ENCODE data around the gene PUS7.

PUS7 gene

DNA sequence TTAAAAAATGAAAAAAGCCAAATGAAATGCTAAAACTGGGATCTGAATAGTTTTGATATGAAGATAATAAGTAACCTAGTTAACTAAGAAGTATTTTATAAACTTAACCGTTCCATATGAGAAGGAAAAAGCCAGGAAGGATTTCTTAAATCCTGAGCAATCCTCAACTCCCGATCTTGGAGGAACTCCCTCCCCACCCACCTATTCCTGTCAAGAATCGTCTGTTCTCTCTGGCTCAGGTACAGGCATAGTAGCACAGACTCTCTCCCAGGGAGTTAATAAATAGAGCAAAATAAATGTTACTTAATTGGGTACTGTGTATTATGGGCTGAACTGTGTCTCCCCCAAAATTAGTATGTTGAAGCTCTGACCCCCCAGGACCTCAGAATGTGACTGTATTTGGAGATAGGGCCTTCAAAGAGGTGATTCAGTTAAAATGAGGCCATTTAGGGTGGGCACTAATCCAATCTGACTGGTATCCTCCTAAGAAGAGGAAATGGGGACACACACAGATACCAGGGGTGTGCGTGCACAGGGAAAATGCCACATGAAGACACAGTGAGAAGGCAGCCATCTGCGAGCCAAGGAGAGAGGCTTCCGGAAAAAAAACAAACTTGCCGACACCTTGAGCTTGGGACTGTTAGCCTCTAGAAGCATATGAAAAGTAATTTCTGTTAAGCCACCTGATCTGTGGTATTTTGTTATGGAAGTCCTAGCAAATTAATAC, 28.7 kb downstream of the PUS7 start:
- no peak for DNase-seq
- no peaks in the 10 kb centered on the region for H3K9me3 ChIP-seq (replicated peaks; ENCODE audit: insufficient read depth, low read length)
- H3K79me2 ChIP-seq (ENCODE audit: low read length) = no peaks in the 10 kb centered on the region
- no peaks in the 10 kb centered on the region for H3K9me2 ChIP-seq (replicated peaks; ENCODE audit: insufficient read depth, low read length)
- H3K36me3 ChIP-seq (replicated peaks; ENCODE audit: insufficient read depth, low read length) = no peaks in the 10 kb centered on the region
- H3K4me3 ChIP-seq (ENCODE audit: low read length) = no peak overlapping the region
- no peaks in the 10 kb centered on the region for H4K20me1 ChIP-seq (ENCODE audit: insufficient read depth, low read length)
- H2AFZ ChIP-seq (ENCODE audit: low read length) = no peak overlapping the region
- no peaks in the 10 kb centered on the region for H3K27me3 ChIP-seq (replicated peaks; ENCODE audit: insufficient read depth, low read length)
- H3F3A ChIP-seq (ENCODE audit: insufficient read depth, low read length) = no peaks in the 10 kb centered on the region
- H3K9ac ChIP-seq (ENCODE audit: low read length) = no peak overlapping the region
- TF ChIP-seq EZH2phosphoT487 (IDR thresholded peaks at IDR 0.05; ENCODE audit: low read length) (no peak), EZH2 (optimal IDR thresholded peaks at IDR 0.05; ENCODE audit: low read depth, low read length) (no peak)
- TF ChIP-seq, protein P1, sequence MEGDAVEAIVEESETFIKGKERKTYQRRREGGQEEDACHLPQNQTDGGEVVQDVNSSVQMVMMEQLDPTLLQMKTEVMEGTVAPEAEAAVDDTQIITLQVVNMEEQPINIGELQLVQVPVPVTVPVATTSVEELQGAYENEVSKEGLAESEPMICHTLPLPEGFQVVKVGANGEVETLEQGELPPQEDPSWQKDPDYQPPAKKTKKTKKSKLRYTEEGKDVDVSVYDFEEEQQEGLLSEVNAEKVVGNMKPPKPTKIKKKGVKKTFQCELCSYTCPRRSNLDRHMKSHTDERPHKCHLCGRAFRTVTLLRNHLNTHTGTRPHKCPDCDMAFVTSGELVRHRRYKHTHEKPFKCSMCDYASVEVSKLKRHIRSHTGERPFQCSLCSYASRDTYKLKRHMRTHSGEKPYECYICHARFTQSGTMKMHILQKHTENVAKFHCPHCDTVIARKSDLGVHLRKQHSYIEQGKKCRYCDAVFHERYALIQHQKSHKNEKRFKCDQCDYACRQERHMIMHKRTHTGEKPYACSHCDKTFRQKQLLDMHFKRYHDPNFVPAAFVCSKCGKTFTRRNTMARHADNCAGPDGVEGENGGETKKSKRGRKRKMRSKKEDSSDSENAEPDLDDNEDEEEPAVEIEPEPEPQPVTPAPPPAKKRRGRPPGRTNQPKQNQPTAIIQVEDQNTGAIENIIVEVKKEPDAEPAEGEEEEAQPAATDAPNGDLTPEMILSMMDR (IDR thresholded peaks at IDR 0.05; ENCODE audit: low read length) = no peak
- no peaks in the 10 kb centered on the region for H3K4me1 ChIP-seq (ENCODE audit: low read length)
- no peak overlapping the region for H3K4me2 ChIP-seq (ENCODE audit: low read depth, low read length)
- H3K27ac ChIP-seq (ENCODE audit: low read length) = no peak overlapping the region

DNA sequence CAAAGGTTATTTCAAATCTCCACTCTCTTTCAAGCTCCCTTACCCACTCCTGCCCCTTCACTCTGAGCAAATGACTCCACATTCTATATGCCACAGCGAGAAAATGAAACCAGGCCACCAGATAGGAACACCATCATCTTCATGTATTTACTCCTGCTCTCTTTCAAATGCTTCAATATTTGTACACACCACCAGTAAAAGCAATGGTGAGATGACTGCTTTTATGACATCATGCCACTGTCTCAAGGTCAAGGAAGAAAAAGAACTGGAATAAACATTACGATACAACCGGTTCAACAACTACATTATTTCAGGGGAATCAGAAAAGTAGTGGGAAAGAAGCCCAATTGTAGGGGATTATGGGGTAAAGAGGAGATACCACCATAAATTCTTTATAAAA, 32.7 kb downstream of the PUS7 start:
- Histone ChIP-seq H4K20me1 (ENCODE audit: insufficient read depth, low read length) (no peaks in the 10 kb centered on the region), H3K27me3 (replicated peaks; ENCODE audit: insufficient read depth, low read length) (no peaks in the 10 kb centered on the region), H3K36me3 (replicated peaks; ENCODE audit: insufficient read depth, low read length) (no peaks in the 10 kb centered on the region), H3F3A (ENCODE audit: insufficient read depth, low read length) (no peaks in the 10 kb centered on the region), H3K4me3 (ENCODE audit: low read length) (no peak overlapping the region), H3K4me1 (ENCODE audit: low read length) (no peaks in the 10 kb centered on the region), H3K27ac (ENCODE audit: low read length) (no peak overlapping the region), H3K9me2 (replicated peaks; ENCODE audit: insufficient read depth, low read length) (no peaks in the 10 kb centered on the region), H3K9me3 (replicated peaks; ENCODE audit: insufficient read depth, low read length) (no peaks in the 10 kb centered on the region), H3K79me2 (ENCODE audit: low read length) (no peaks in the 10 kb centered on the region), H3K9ac (ENCODE audit: low read length) (no peak overlapping the region), H2AFZ (ENCODE audit: low read length) (no peak overlapping the region), H3K4me2 (ENCODE audit: low read depth, low read length) (no peak overlapping the region)
- TF ChIP-seq EZH2phosphoT487 (IDR thresholded peaks at IDR 0.05; ENCODE audit: low read length) (no peak), EZH2 (optimal IDR thresholded peaks at IDR 0.05; ENCODE audit: low read depth, low read length) (no peak)
- TF ChIP-seq, protein P1 (IDR thresholded peaks at IDR 0.05; ENCODE audit: low read length) = no peak
- no peak for DNase-seq

DNA sequence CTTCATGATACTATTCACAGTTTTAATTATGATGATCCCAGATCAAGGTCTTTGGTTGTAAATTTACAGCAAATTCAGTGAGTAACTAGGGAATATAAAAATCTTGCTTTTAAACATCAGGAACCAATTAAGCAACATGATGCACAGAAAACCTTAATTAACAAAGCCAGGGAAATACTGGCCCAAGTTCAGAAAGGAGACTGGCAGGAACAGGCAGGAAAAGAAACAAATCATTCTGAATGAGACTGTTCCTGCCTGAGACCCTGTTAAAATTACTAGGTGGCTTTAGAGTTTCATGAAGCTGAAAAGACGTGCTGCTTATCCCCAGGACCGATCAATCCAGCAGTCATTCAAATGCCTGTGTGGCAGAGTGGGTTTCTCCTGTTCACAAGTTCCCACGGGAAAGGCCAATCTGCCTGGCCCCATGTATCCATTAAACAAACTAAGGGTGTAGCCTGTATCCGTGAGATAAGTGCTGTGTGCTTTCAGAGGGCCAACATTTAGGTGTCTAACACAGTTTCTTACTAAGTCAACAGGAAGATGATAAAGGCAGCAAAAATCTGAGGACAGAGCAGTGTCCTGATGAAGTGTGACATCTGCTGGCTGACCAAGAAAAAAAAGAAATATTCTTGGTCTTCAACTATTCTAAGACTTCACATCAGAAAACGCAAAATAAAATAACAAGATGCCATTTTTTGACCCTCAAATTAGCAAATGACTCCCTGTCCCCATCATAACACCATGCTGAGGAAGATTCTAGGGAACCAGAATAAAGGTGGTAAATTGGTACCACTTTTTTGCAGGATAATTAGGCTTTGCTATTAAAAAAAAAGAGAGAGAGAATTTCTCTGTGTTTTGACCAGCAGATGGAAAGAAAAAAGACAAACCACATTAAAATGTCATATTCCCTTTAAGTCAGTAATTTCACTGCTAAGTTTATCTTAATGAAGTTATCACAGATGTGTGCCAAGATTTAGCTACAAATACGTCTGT, 34.2 kb downstream of the PUS7 start:
- peak; percentile 12 for DNase-seq

More for the DNA sequence above, 34.2 kb downstream of the PUS7 start:
- Histone ChIP-seq H4K20me1 (ENCODE audit: insufficient read depth, low read length) (no peaks in the 10 kb centered on the region), H3K27me3 (replicated peaks; ENCODE audit: insufficient read depth, low read length) (no peaks in the 10 kb centered on the region), H3K27ac (ENCODE audit: low read length) (no peak overlapping the region), H3K4me2 (ENCODE audit: low read depth, low read length) (no peak overlapping the region), H3K9ac (ENCODE audit: low read length) (no peak overlapping the region), H3K36me3 (replicated peaks; ENCODE audit: insufficient read depth, low read length) (no peaks in the 10 kb centered on the region), H3K9me2 (replicated peaks; ENCODE audit: insufficient read depth, low read length) (no peaks in the 10 kb centered on the region), H3K79me2 (ENCODE audit: low read length) (no peaks in the 10 kb centered on the region), H3K4me3 (ENCODE audit: low read length) (no peak overlapping the region), H3K9me3 (replicated peaks; ENCODE audit: insufficient read depth, low read length) (no peaks in the 10 kb centered on the region), H3F3A (ENCODE audit: insufficient read depth, low read length) (no peaks in the 10 kb centered on the region), H2AFZ (ENCODE audit: low read length) (no peak overlapping the region), H3K4me1 (ENCODE audit: low read length) (no peaks in the 10 kb centered on the region)
- no peak for TF ChIP-seq EZH2 (optimal IDR thresholded peaks at IDR 0.05; ENCODE audit: low read depth, low read length)
- TF ChIP-seq, protein P1 (IDR thresholded peaks at IDR 0.05; ENCODE audit: low read length) = peak; percentile 32

Data from MM.1S (cell line).